ENCODE measurements around the gene MBIP. TPM values are rescaled to one million over a fixed set of nuclear protein-coding genes. Genes with fewer than 3 reads are reported as not detected.

The MBIP gene
- 10 to 100 TPM; 13.4 to 46.5 (median 18.1) TPM for total RNA-seq

- no peak for TF ChIP-seq CTCF (IDR thresholded peaks at IDR 0.05; ENCODE audit: low read depth)
Measured at GRCh38 chr14:36320200-36320896, at the start of gene MBIP. Gene MBIP (minus strand): TSS chr14:36320637. CDS start chr14:36320588, 49 bp downstream.

GRCh38 chr14:36367985-36368774 lies 47.7 kb upstream of the MBIP start:
- no peak for TF ChIP-seq CTCF (IDR thresholded peaks at IDR 0.05; ENCODE audit: low read depth)

- TF ChIP-seq CTCF (IDR thresholded peaks at IDR 0.05; ENCODE audit: low read depth) = no peak
Measured at GRCh38 chr14:36365766-36366165, 45.3 kb upstream of the MBIP start.

- TF ChIP-seq CTCF (IDR thresholded peaks at IDR 0.05; ENCODE audit: low read depth) = no peak
Measured at GRCh38 chr14:36363704-36364103, 43.3 kb upstream of the MBIP start.

GRCh38 chr14:36362648-36363047 lies 42.2 kb upstream of the MBIP start:
- TF ChIP-seq CTCF (IDR thresholded peaks at IDR 0.05; ENCODE audit: low read depth) = no peak

- TF ChIP-seq CTCF (IDR thresholded peaks at IDR 0.05; ENCODE audit: low read depth) = no peak
Measured at GRCh38 chr14:36361210-36361853, 40.9 kb upstream of the MBIP start.

- no peak for TF ChIP-seq CTCF (IDR thresholded peaks at IDR 0.05; ENCODE audit: low read depth)
Measured at GRCh38 chr14:36356862-36357261, 36.4 kb upstream of the MBIP start.
